GM13976 (cell line): ENCODE measurements around the gene TIGD3.

ENCODE experiments used
- DNase-seq: peaks from one replicate; pipeline ENCODE4 v3.0.0; 2012; ENCODE audit warnings: low spot score
- CTCF ChIP-seq: IDR thresholded peaks from 2 replicates; pipeline ENCODE4 v1.5.1; 2012; ENCODE audit warnings: borderline replicate concordance, mild to moderate bottlenecking; ENCODE audit not compliant: insufficient read depth; ENCODE audit errors: extremely low read depth, missing control alignments, control extremely low read depth
- in situ Hi-C: fragments of 300-500 bp; cut with MboI; formaldehyde crosslinking; loops from one replicate; pipeline ENCODE4 v1.12.0; 2022; ENCODE audit warnings: low sequenced_read_pairs, mixed read lengths, inconsistent platforms; ENCODE audit not compliant: unreplicated experiment

Gene TIGD3

GRCh38 chr11:65316227-65317024 is 38.1 kb upstream of the TIGD3 start:
- no peak for DNase-seq
- in situ Hi-C loops: no loop called here
- TF ChIP-seq CTCF: no peak

- in situ Hi-C loops: no loop called here
- no peak for DNase-seq
- no peak for TF ChIP-seq CTCF
Measured at GRCh38 chr11:65317025-65317786, 37.3 kb upstream of the TIGD3 start.

GRCh38 chr11:65320386-65321075 is 34.0 kb upstream of the TIGD3 start:
- no peak for DNase-seq
- in situ Hi-C loops: no loop called here
- no peak for TF ChIP-seq CTCF

GRCh38 chr11:65321076-65321475 is 33.5 kb upstream of the TIGD3 start:
- no peak for DNase-seq
- no peak for TF ChIP-seq CTCF
- in situ Hi-C loops: no loop called here

GRCh38 chr11:65321828-65322485 is 32.6 kb upstream of the TIGD3 start:
- no peak for TF ChIP-seq CTCF
- in situ Hi-C loops: no loop called here
- DNase-seq: no peak

- no peak for TF ChIP-seq CTCF
- no peak for DNase-seq
- in situ Hi-C loops: no loop called here
Measured at GRCh38 chr11:65323813-65324212, 30.7 kb upstream of the TIGD3 start.
